Esophagus squamous epithelium (tissue), 4 donors: ENCODE results near the gene ZNF133.

Experiments
- POLR2A ChIP-seq, 4 donors: fragments of 450-650 bp; IDR thresholded peaks; one replicate each; pipeline ENCODE4 v1.6.1; 2017; ENCODE audit warnings: antibody characterized with exemption in 4 of 4, mild to moderate bottlenecking in 4 of 4, moderate library complexity in 3 of 4
- TF ChIP-seq, protein P1 (sequence below), 6 experiments: fragments of 450-650 bp in 4 of 6; fragments of 200-600 bp in 2 of 6; sonication (generic) in 2 of 6; IDR thresholded peaks; one replicate each; pipeline ENCODE4 v1.5.1; 2016 to 2019; ENCODE audit warnings: antibody characterized with exemption in 6 of 6, mild to moderate bottlenecking in 4 of 6, moderate library complexity in 4 of 6

GRCh38 chr20:18360635-18361034 lies 72.3 kb downstream of the ZNF133 start:
- TF ChIP-seq, protein P1, sequence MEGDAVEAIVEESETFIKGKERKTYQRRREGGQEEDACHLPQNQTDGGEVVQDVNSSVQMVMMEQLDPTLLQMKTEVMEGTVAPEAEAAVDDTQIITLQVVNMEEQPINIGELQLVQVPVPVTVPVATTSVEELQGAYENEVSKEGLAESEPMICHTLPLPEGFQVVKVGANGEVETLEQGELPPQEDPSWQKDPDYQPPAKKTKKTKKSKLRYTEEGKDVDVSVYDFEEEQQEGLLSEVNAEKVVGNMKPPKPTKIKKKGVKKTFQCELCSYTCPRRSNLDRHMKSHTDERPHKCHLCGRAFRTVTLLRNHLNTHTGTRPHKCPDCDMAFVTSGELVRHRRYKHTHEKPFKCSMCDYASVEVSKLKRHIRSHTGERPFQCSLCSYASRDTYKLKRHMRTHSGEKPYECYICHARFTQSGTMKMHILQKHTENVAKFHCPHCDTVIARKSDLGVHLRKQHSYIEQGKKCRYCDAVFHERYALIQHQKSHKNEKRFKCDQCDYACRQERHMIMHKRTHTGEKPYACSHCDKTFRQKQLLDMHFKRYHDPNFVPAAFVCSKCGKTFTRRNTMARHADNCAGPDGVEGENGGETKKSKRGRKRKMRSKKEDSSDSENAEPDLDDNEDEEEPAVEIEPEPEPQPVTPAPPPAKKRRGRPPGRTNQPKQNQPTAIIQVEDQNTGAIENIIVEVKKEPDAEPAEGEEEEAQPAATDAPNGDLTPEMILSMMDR (IDR thresholded peaks at IDR 0.05): no peak
- TF ChIP-seq POLR2A (IDR thresholded peaks at IDR 0.05): no peak
